A549 (cell line): ENCODE measurements around the gene ARFGEF3. TPM values are rescaled to one million over a fixed set of nuclear protein-coding genes. Genes with fewer than 3 reads are reported as not detected.

ENCODE experiments used
- ATAC-seq, 2 experiments: fragments of 200-7000 bp in 1 of 2; fragments of >200 bp in 1 of 2; cut with Nextera tagmentation in 1 of 2; cut with Tn5 transposase in 1 of 2; 3 replicates each; pipeline versions ENCODE4 v1.8.0 to v1.9.1; 2018 to 2020; ENCODE audit warnings: mild to moderate bottlenecking in 1 of 2, moderate library complexity in 1 of 2
- CTCF ChIA-PET: fragments of 300-600 bp; sonication (Branson Sonifier 250); formaldehyde crosslinking; extraction: SDS; loops from one replicate; lab custom pipeline; 2021; ENCODE audit warnings: antibody characterized with exemption, inconsistent platforms; lab: Yijun Ruan, JAX
- POLR2A ChIA-PET: fragments of 350-600 bp; formaldehyde crosslinking; extraction: SDS; loops from one replicate; lab custom pipeline; 2021; ENCODE audit warnings: antibody characterized with exemption, inconsistent platforms; lab: Yijun Ruan, JAX
- DNase-seq, 2 experiments: peaks; one replicate each; pipeline versions ENCODE4 v3.0.0 to v3.0.0-alpha.2; 2011 to 2016; ENCODE audit warnings: low read depth in 1 of 2, low spot score in 1 of 2
- FAIRE-seq: peaks from 2 replicates; lab custom pipeline; 2011; peaks lifted over from hg19 to GRCh38; lab: Jason Lieb, UNC
- H3K27ac ChIP-seq, 2 experiments: fragments of >200 bp; sonication (Bioruptor Twin); formaldehyde crosslinking; 3 replicates each; pipeline ENCODE4 v1.5.1; 2016 to 2017
- H3K4me1 ChIP-seq: fragments of >200 bp; sonication (Bioruptor Twin); formaldehyde crosslinking; 3 replicates; pipeline ENCODE4 v1.6.1; 2016
- H3K4me2 ChIP-seq: fragments of >200 bp; sonication (Bioruptor Twin); formaldehyde crosslinking; 3 replicates; pipeline ENCODE4 v1.6.1; 2016
- H3K4me3 ChIP-seq: fragments of >200 bp; sonication (Bioruptor Twin); formaldehyde crosslinking; 3 replicates; pipeline ENCODE4 v1.5.1; 2016
- H3K9me3 ChIP-seq: fragments of >200 bp; sonication (Bioruptor Twin); formaldehyde crosslinking; 3 replicates; pipeline ENCODE4 v1.6.1; 2016
- ATOH8 ChIP-seq: fragments of 250-450 bp; sonication (Bioruptor Pico); IDR thresholded peaks from 2 replicates; pipeline ENCODE4 v1.5.0; 2020; ENCODE audit warnings: low read depth, mild to moderate bottlenecking, moderate library complexity
- BHLHE40 ChIP-seq: IDR thresholded peaks from 2 replicates; pipeline ENCODE4 v1.6.1; 2012; ENCODE audit warnings: low read depth, low read length, inconsistent platforms
- CBX2 ChIP-seq: fragments of 200-600 bp; sonication (generic); IDR thresholded peaks from 2 replicates; pipeline ENCODE4 v1.6.1; 2016; ENCODE audit warnings: low read depth, mild to moderate bottlenecking, borderline replicate concordance
- CHD2 ChIP-seq: fragments of 150-350 bp; IDR thresholded peaks from 2 replicates; pipeline ENCODE4 v1.6.1; 2014; ENCODE audit warnings: low read length; ENCODE audit not compliant: partially characterized antibody
- CHD4 ChIP-seq: fragments of 200-600 bp; sonication (generic); IDR thresholded peaks from 2 replicates; pipeline ENCODE4 v1.6.1; 2016; ENCODE audit warnings: antibody characterized with exemption, mild to moderate bottlenecking, borderline replicate concordance
- CTCF ChIP-seq: fragments of >200 bp; sonication (Bioruptor Twin); formaldehyde crosslinking; IDR thresholded peaks from 3 replicates; pipeline ENCODE4 v1.5.1; 2016
- ELK1 ChIP-seq: fragments of 150-350 bp; IDR thresholded peaks from 2 replicates; pipeline ENCODE4 v1.6.1; 2014; ENCODE audit warnings: low read depth, mild to moderate bottlenecking, low read length
- FOSL2 ChIP-seq, 2 experiments: fragments of 450-650 bp in 1 of 2; fragments of >200 bp in 1 of 2; sonication (Bioruptor Twin) in 1 of 2; formaldehyde crosslinking; IDR thresholded peaks; 2 replicates each; pipeline versions ENCODE4 v1.5.0 to v1.6.1; 2016 to 2020; ENCODE audit warnings: mild to moderate bottlenecking in 1 of 2, moderate library complexity in 1 of 2
- FOXS1 ChIP-seq: fragments of 250-450 bp; sonication (Bioruptor Pico); IDR thresholded peaks from 2 replicates; pipeline ENCODE4 v1.5.0; 2020; ENCODE audit warnings: mild to moderate bottlenecking, moderate library complexity
- HES2 ChIP-seq: fragments of >200 bp; sonication (Bioruptor Twin); formaldehyde crosslinking; IDR thresholded peaks from 2 replicates; pipeline ENCODE4 v1.6.1; 2016
- JUN ChIP-seq, 2 experiments: fragments of >200 bp; sonication (Bioruptor Twin); formaldehyde crosslinking; IDR thresholded peaks; 2 replicates in 1 of 2; 3 replicates in 1 of 2; pipeline ENCODE4 v1.6.1; 2016 to 2017
- MAX ChIP-seq: IDR thresholded peaks from 2 replicates; pipeline ENCODE4 v1.6.1; 2012
- NFE2L2 ChIP-seq: fragments of 150-350 bp; conservative IDR thresholded peaks from 2 replicates; pipeline ENCODE4 v1.6.1; 2014; ENCODE audit warnings: low read length
- NPAS2 ChIP-seq: fragments of 250-450 bp; sonication (Bioruptor Pico); IDR thresholded peaks from 2 replicates; pipeline ENCODE4 v1.8.0; 2022; ENCODE audit warnings: mild to moderate bottlenecking, moderate library complexity, borderline replicate concordance
- RFX5 ChIP-seq: fragments of 450-650 bp; IDR thresholded peaks from 2 replicates; pipeline ENCODE4 v1.7.1; 2014; ENCODE audit warnings: antibody characterized with exemption, mild to moderate bottlenecking, moderate library complexity
- TFCP2L1 ChIP-seq: fragments of 250-450 bp; sonication (Bioruptor Pico); IDR thresholded peaks from 2 replicates; pipeline ENCODE4 v1.5.0; 2021; ENCODE audit warnings: mild to moderate bottlenecking
- TP53 ChIP-seq: fragments of 250-450 bp; sonication (Bioruptor Pico); IDR thresholded peaks from 2 replicates; pipeline ENCODE4 v1.5.0; 2021; ENCODE audit warnings: mild to moderate bottlenecking, moderate library complexity
- ZC3H11A ChIP-seq: fragments of 450-650 bp; IDR thresholded peaks from 2 replicates; pipeline ENCODE4 v1.6.1; 2014; ENCODE audit warnings: antibody characterized with exemption, mild to moderate bottlenecking
- ZNF302 ChIP-seq: fragments of 250-450 bp; sonication (Bioruptor Pico); IDR thresholded peaks from 2 replicates; pipeline ENCODE4 v1.9.0; 2021; ENCODE audit warnings: inconsistent platforms, mild to moderate bottlenecking, moderate library complexity
- ZSCAN20 ChIP-seq: fragments of 250-450 bp; sonication (Bioruptor Pico); IDR thresholded peaks from 2 replicates; pipeline ENCODE4 v1.8.0; 2022; ENCODE audit warnings: mild to moderate bottlenecking, moderate library complexity
- WGBS: methylation state at CpG from one replicate; pipeline ENCODE4 v1.1.6; 2017; ENCODE audit errors: missing lambda C conversion rate; 5-methylcytosine and 5-hydroxymethylcytosine counted together
- polyA plus RNA-seq, 4 experiments: library from polyadenylated mRNA; depleted of rRNA in 3 of 4; stranded (reverse); fragments of >200 nt; fragmentation: RNase III in 1 of 4; extraction: RNeasy Plus Mini Kit Qiagen cat#74134 plus additional on column Dnase treatment in 1 of 4; gene quantifications; 2 replicates in 3 of 4; 3 replicates in 1 of 4; pipeline ENCODE4 v1.2.3, GENCODE V29; 2011 to 2017

The ARFGEF3 gene
- polyA plus RNA-seq, 2 of the 4 experiments (the other 2 are of a cell fraction), result 0.15 to 0.83 TPM

GRCh38 chr6:138219398-138219797 is 57.7 kb downstream of the ARFGEF3 start:
- Histone ChIP-seq H3K4me3 (no peak overlapping the region), H3K4me2 (no peak overlapping the region), H3K9me3 (no peaks in the 10 kb centered on the region), H3K4me1 (no peaks in the 10 kb centered on the region), H3K27ac (no peak overlapping the region)
- no peak for DNase-seq
- ChIA-PET CTCF (no interaction called here), POLR2A (no interaction called here)
- no peak for FAIRE-seq
- no peak for ATAC-seq
- TF ChIP-seq ZC3H11A, result no peak
- no peak for TF ChIP-seq ZNF302 (CRISPR knock-in tag)
- 87% methylated on average over 3 of the region's 3 CpGs for WGBS

DNA sequence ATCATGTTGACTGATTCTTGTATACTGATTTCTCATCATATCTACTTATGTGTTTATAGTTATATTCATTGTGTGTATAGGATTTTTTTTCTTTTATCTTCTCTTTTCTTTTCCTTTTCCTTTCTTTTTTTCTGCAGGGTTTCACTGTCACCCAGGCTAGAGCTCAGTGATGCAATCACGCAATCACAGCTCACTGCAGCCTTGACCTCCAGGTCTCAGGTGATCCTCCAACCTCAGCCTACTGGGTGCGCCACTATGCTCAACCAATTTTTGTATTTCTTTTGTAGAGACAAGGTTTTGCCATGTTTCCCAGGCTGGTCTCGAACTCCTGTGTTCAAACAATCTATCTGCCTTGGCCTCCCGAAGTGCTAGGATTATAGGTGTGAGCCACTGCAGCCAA is 58.2 kb downstream of the ARFGEF3 start:
- FAIRE-seq (no peak), ATAC-seq (no peak), DNase-seq (no peak)
- WGBS, result 78% methylated on average over 4 of the region's 4 CpGs
- Histone ChIP-seq H3K4me1 (no peaks in the 10 kb centered on the region), H3K4me2 (no peak overlapping the region), H3K27ac (no peak overlapping the region), H3K4me3 (no peak overlapping the region), H3K9me3 (no peaks in the 10 kb centered on the region)
- TF ChIP-seq CHD2, result no peak
- TF ChIP-seq CTCF, result no peak
- no peak for TF ChIP-seq TP53
- no peak for TF ChIP-seq CBX2
- TF ChIP-seq NPAS2 (CRISPR knock-in tag), result no peak
- TF ChIP-seq ELK1, result no peak
- ChIA-PET CTCF (no interaction called here), POLR2A (no interaction called here)

DNA sequence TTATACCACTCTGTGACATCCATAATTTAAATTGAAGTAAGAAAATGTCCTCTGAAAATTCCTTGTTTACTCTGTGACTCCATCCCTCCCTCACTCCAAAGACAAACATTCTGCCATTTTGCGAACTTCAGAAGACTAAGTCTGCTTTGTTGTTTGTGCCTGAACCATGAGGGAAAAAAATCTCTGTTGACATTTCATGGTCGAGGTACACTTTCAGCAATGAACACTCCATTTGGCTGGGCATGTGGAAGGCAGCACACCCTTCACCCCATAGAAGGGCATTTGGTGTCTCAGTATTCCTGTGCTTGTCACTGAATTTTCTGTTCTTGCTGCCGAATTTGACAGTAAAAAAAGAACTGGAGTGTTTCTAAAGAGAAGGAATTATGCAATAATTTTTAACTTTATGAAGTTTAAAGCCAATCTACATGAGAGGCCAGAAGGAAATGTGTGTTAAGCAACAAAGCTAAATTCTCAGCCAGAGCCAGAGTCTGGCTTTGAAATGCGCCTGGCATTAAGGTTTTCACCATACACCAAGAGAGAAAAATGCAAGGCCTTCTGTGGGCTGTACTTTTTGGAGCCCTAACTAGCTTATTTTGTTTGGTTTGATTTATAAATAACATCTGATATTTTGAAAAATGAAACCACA is 61.3 kb downstream of the ARFGEF3 start:
- DNase-seq (no peak), FAIRE-seq (no peak), ATAC-seq (no peak)
- TF ChIP-seq BHLHE40 (no peak), ATOH8 (no peak), NFE2L2 (no peak), TFCP2L1 (CRISPR knock-in tag) (no peak), FOXS1 (CRISPR knock-in tag) (no peak), MAX (no peak), RFX5 (no peak), CHD4 (no peak), JUN (IDR thresholded peaks at IDR 0.05) (no peak), ZSCAN20 (CRISPR knock-in tag) (no peak), FOSL2 (IDR thresholded peaks at IDR 0.05) (no peak), FOSL2 (CRISPR knock-in tag; IDR thresholded peaks at IDR 0.05) (no peak), HES2 (no peak), CTCF (no peak)
- WGBS, result 44% methylated on average over 4 of the region's 4 CpGs
- CTCF ChIA-PET, result interaction anchor here (1.1 kb wide), 1 partner anchor 181 kb away, joined by 4 read pairs; the partner anchor contains the start of gene HEBP2
- Histone ChIP-seq H3K9me3 (no peaks in the 10 kb centered on the region), H3K4me1 (no peaks in the 10 kb centered on the region), H3K4me3 (no peak overlapping the region), H3K4me2 (no peak overlapping the region), H3K27ac (no peak overlapping the region)
- POLR2A ChIA-PET, result no interaction called here
